ENCODE results near the gene PILRA.
"Not testable (repeated sequence)": the region's sequence is repeated elsewhere in the genome, so short reads cannot be mapped to it uniquely, and the experiment has no call there.

The PILRA gene

GRCh38 chr7:100358027-100358856, 15.0 kb upstream of the PILRA start, which contains the start of gene PILRB:
PILRB (plus strand) TSS chr7:100358117; CDS start chr7:100358303, 186 bp downstream.
- DNase-seq (ENCODE audit: low read depth) = no peak

- no peak for DNase-seq (ENCODE audit: low read depth)
Measured at GRCh38 chr7:100358857-100359212, 14.5 kb upstream of the PILRA start.

GRCh38 chr7:100360135-100360854, 13.0 kb upstream of the PILRA start:
- DNase-seq (ENCODE audit: low read depth) = no peak

GRCh38 chr7:100363098-100363497, 10.2 kb upstream of the PILRA start:
- no peak for DNase-seq (ENCODE audit: low read depth)

GRCh38 chr7:100363797-100364196, 9.5 kb upstream of the PILRA start:
- DNase-seq (ENCODE audit: low read depth) = not testable (repeated sequence)

GRCh38 chr7:100364480-100364879, 8.8 kb upstream of the PILRA start:
- DNase-seq (ENCODE audit: low read depth) = no peak

- DNase-seq (ENCODE audit: low read depth) = not testable (repeated sequence)
Measured at GRCh38 chr7:100365998-100366367, 7.3 kb upstream of the PILRA start.

GRCh38 chr7:100366411-100367250, 6.7 kb upstream of the PILRA start:
- DNase-seq (ENCODE audit: low read depth) = peak; percentile 28

- DNase-seq (ENCODE audit: low read depth) = no peak
Measured at GRCh38 chr7:100367251-100367620, 6.1 kb upstream of the PILRA start.

GRCh38 chr7:100367676-100368613, 5.3 kb upstream of the PILRA start:
- no peak for DNase-seq (ENCODE audit: low read depth)

GRCh38 chr7:100369105-100369504, 4.2 kb upstream of the PILRA start:
- DNase-seq (ENCODE audit: low read depth) = peak; percentile 29

- DNase-seq (ENCODE audit: low read depth) = no peak
Measured at GRCh38 chr7:100370303-100370702, 3.0 kb upstream of the PILRA start.

GRCh38 chr7:100370746-100371145, 2.5 kb upstream of the PILRA start:
- no peak for DNase-seq (ENCODE audit: low read depth)

- no peak for DNase-seq (ENCODE audit: low read depth)
Measured at GRCh38 chr7:100371561-100372171, 1.6 kb upstream of the PILRA start.

- DNase-seq (ENCODE audit: low read depth) = no peak
Measured at GRCh38 chr7:100372256-100372655, 1.0 kb upstream of the PILRA start.

GRCh38 chr7:100372694-100373093, 593 bp upstream of the PILRA start:
- no peak for DNase-seq (ENCODE audit: low read depth)

GRCh38 chr7:100373870-100374598, 747 bp downstream of the PILRA start:
- not testable (repeated sequence) for DNase-seq (ENCODE audit: low read depth)

- no peak for DNase-seq (ENCODE audit: low read depth)
Measured at GRCh38 chr7:100374601-100375000, 1.3 kb downstream of the PILRA start.

GRCh38 chr7:100376066-100376465, 2.8 kb downstream of the PILRA start:
- DNase-seq (ENCODE audit: low read depth) = no peak

- no peak for DNase-seq (ENCODE audit: low read depth)
Measured at GRCh38 chr7:100378114-100378755, 4.9 kb downstream of the PILRA start.

All from stimulated activated CD8-positive, alpha-beta memory T cell treated with anti-CD3 and anti-CD28 coated beads, Interleukin-12 subunit alpha, Interleukin-12 subunit beta, amount 100 ng/mL, for 4 hours (primary cell).